ENCODE results near the gene RNASE13. TPM values are rescaled to one million over a fixed set of nuclear protein-coding genes. Genes with fewer than 3 reads are reported as not detected.

RNASE13 gene
- total RNA-seq, 2 experiments from 2014 or later = not detected

- ChIA-PET POLR2A (interaction anchor here (0.5 to 2.5 kb wide), 6 partner anchors 28 to 1539 kb away, joined by 3 to 17 read pairs (median 4); no protein-coding TSS in a partner anchor), CTCF (ENCODE audit: unreplicated experiment) (interaction anchor here (0.7 to 2.6 kb wide), 4 partner anchors 31 to 55 kb away, joined by 3 to 23 read pairs (median 4); no protein-coding TSS in a partner anchor)
- Histone ChIP-seq H3K9me2 (ENCODE audit: insufficient read depth, low read length) (no peaks in the 10 kb centered on the region), H3K9me3 (ENCODE audit: low read length) (no peaks in the 10 kb centered on the region), H3K79me2 (ENCODE audit: insufficient read depth, low read depth, low read length) (no peaks in the 10 kb centered on the region), H3K4me2 (ENCODE audit: low read length) (no peak overlapping the region), H2AFZ (ENCODE audit: low read length) (no peak overlapping the region), H4K20me1 (ENCODE audit: insufficient read depth, low read length) (no peaks in the 10 kb centered on the region), H3K4me3 (ENCODE audit: low read depth, low read length, poor library complexity, severe bottlenecking) (no peak overlapping the region), H3K36me3 (ENCODE audit: insufficient read depth, low read length) (no peaks in the 10 kb centered on the region), H3K27ac (ENCODE audit: low read depth, low read length, poor library complexity, severe bottlenecking) (no peak overlapping the region), H3K4me1 (ENCODE audit: insufficient read depth, low read length, poor library complexity, severe bottlenecking) (peaks cover 36% of the 10 kb centered on the region)
- intact Hi-C loops (cut with micrococcal nuclease; ENCODE audit: unreplicated experiment) = no loop called here
- DNase-seq (ENCODE audit: low spot score) = peak; percentile 48
- BruUV-seq (replicated peaks) = no TSS peak
- TF ChIP-seq CTCF (conservative IDR thresholded peaks at IDR 0.05; ENCODE audit: low read length) (peak; percentile 78), EZH2phosphoT487 (IDR thresholded peaks at IDR 0.05; ENCODE audit: borderline replicate concordance, low read depth, low read length) (no peak)
Measured at GRCh38 chr14:21066882-21067502, 32.4 kb upstream of the RNASE13 start.

GRCh38 chr14:21063479-21063878 lies 28.9 kb upstream of the RNASE13 start:
- no peak overlapping the region for H3K27ac ChIP-seq (ENCODE audit: low read depth, low read length, poor library complexity, severe bottlenecking)
- no peak for TF ChIP-seq CTCF (conservative IDR thresholded peaks at IDR 0.05; ENCODE audit: low read length)
- TF ChIP-seq EZH2phosphoT487 (IDR thresholded peaks at IDR 0.05; ENCODE audit: borderline replicate concordance, low read depth, low read length) = no peak
- no peaks in the 10 kb centered on the region for H3K9me2 ChIP-seq (ENCODE audit: insufficient read depth, low read length)
- H3K4me3 ChIP-seq (ENCODE audit: low read depth, low read length, poor library complexity, severe bottlenecking) = no peak overlapping the region
- DNase-seq (ENCODE audit: low spot score) = no peak
- H3K79me2 ChIP-seq (ENCODE audit: insufficient read depth, low read depth, low read length) = no peaks in the 10 kb centered on the region
- H3K4me1 ChIP-seq (ENCODE audit: insufficient read depth, low read length, poor library complexity, severe bottlenecking) = peaks cover 5% of the 10 kb centered on the region
- no TSS peak for BruUV-seq (replicated peaks)
- H3K4me2 ChIP-seq (ENCODE audit: low read length) = no peak overlapping the region
- ChIA-PET CTCF (ENCODE audit: unreplicated experiment) (no interaction called here), POLR2A (interaction anchor here (0.5 to 0.9 kb wide), 2 partner anchors 95 to 297 kb away, joined by 3 to 7 read pairs; no protein-coding TSS in a partner anchor)
- H4K20me1 ChIP-seq (ENCODE audit: insufficient read depth, low read length) = no peaks in the 10 kb centered on the region
- intact Hi-C loops (cut with micrococcal nuclease; ENCODE audit: unreplicated experiment) = no loop called here
- H3K9me3 ChIP-seq (ENCODE audit: low read length) = no peaks in the 10 kb centered on the region
- H2AFZ ChIP-seq (ENCODE audit: low read length) = no peak overlapping the region
- no peaks in the 10 kb centered on the region for H3K36me3 ChIP-seq (ENCODE audit: insufficient read depth, low read length)

GRCh38 chr14:21061347-21061668 lies 26.7 kb upstream of the RNASE13 start:
- BruUV-seq (replicated peaks) = no TSS peak
- no peaks in the 10 kb centered on the region for H3K36me3 ChIP-seq (ENCODE audit: insufficient read depth, low read length)
- no peak overlapping the region for H3K4me2 ChIP-seq (ENCODE audit: low read length)
- H3K4me1 ChIP-seq (ENCODE audit: insufficient read depth, low read length, poor library complexity, severe bottlenecking) = peaks cover 5% of the 10 kb centered on the region
- H4K20me1 ChIP-seq (ENCODE audit: insufficient read depth, low read length) = no peaks in the 10 kb centered on the region
- no peak overlapping the region for H3K27ac ChIP-seq (ENCODE audit: low read depth, low read length, poor library complexity, severe bottlenecking)
- no peak overlapping the region for H3K4me3 ChIP-seq (ENCODE audit: low read depth, low read length, poor library complexity, severe bottlenecking)
- H3K9me2 ChIP-seq (ENCODE audit: insufficient read depth, low read length) = no peaks in the 10 kb centered on the region
- DNase-seq (ENCODE audit: low spot score) = no peak
- POLR2A ChIA-PET = interaction anchor here (0.7 kb wide), 1 partner anchor 1269 kb away, joined by 3 read pairs; no protein-coding TSS in a partner anchor
- CTCF ChIA-PET (ENCODE audit: unreplicated experiment) = no interaction called here
- no peaks in the 10 kb centered on the region for H3K79me2 ChIP-seq (ENCODE audit: insufficient read depth, low read depth, low read length)
- intact Hi-C loops (cut with micrococcal nuclease; ENCODE audit: unreplicated experiment) = no loop called here
- no peak overlapping the region for H2AFZ ChIP-seq (ENCODE audit: low read length)
- no peak for TF ChIP-seq CTCF (conservative IDR thresholded peaks at IDR 0.05; ENCODE audit: low read length)
- no peak for TF ChIP-seq EZH2phosphoT487 (IDR thresholded peaks at IDR 0.05; ENCODE audit: borderline replicate concordance, low read depth, low read length)
- H3K9me3 ChIP-seq (ENCODE audit: low read length) = no peaks in the 10 kb centered on the region
